H1 (cell line): ENCODE results near the gene SLC19A1. TPM values are rescaled to one million over a fixed set of nuclear protein-coding genes. Genes with fewer than 3 reads are reported as not detected.

ENCODE experiments used
- CTCF ChIA-PET: fragments of 300-600 bp; sonication (Branson Sonifier 250); formaldehyde crosslinking; loops from one replicate; lab custom pipeline; 2021; ENCODE audit not compliant: partially characterized antibody; lab: Charles Lee
- POLR2A ChIA-PET: fragments of 300-600 bp; sonication (Branson Sonifier 250); formaldehyde crosslinking; loops from one replicate; lab custom pipeline; 2021; ENCODE audit warnings: inconsistent platforms; ENCODE audit not compliant: partially characterized antibody; lab: Charles Lee
- DNase-seq, 2 experiments: peaks; one replicate each; pipeline versions ENCODE4 v3.0.0 to v3.0.0-alpha.2; 2010 to 2022; ENCODE audit warnings: low spot score in 2 of 2, low read depth in 1 of 2, mixed read lengths in 1 of 2
- FAIRE-seq: peaks from 2 replicates; lab custom pipeline; 2011; peaks lifted over from hg19 to GRCh38; lab: Jason Lieb, UNC
- H2AFZ ChIP-seq: 2 replicates; pipeline ENCODE4 v1.8.1; 2012; ENCODE audit warnings: low read length, inconsistent platforms
- H2AK5ac ChIP-seq: 2 replicates; pipeline ENCODE4 v1.6.1; 2013; ENCODE audit warnings: low read depth, low read length
- H2BK120ac ChIP-seq: replicated peaks from 2 replicates; pipeline ENCODE3; 2013; ENCODE audit warnings: low read depth, low read length, inconsistent platforms
- H2BK12ac ChIP-seq: 2 replicates; pipeline ENCODE4 v1.6.1; 2013; ENCODE audit warnings: low read depth, low read length
- H2BK15ac ChIP-seq: 2 replicates; pipeline ENCODE4 v1.6.1; 2013; ENCODE audit warnings: low read length
- H2BK20ac ChIP-seq: 2 replicates; pipeline ENCODE4 v1.6.1; 2013; ENCODE audit warnings: low read length
- H2BK5ac ChIP-seq: 2 replicates; pipeline ENCODE4 v1.6.1; 2013; ENCODE audit warnings: low read depth, low read length
- H3K14ac ChIP-seq: 2 replicates; pipeline ENCODE4 v1.6.1; 2013; ENCODE audit warnings: inconsistent platforms; ENCODE audit not compliant: insufficient read length
- H3K18ac ChIP-seq: 2 replicates; pipeline ENCODE4 v1.6.1; 2013; ENCODE audit warnings: low read length; ENCODE audit errors: extremely low read depth
- H3K23ac ChIP-seq: 2 replicates; pipeline ENCODE4 v1.6.1; 2013; ENCODE audit warnings: inconsistent platforms; ENCODE audit not compliant: insufficient read length
- H3K23me2 ChIP-seq: 2 replicates; pipeline ENCODE4 v1.6.1; 2013; ENCODE audit warnings: low read depth, low read length
- H3K27ac ChIP-seq: 2 replicates; pipeline ENCODE4 v1.6.1; 2011; ENCODE audit warnings: low read depth, low read length, inconsistent platforms
- H3K27me3 ChIP-seq, 4 experiments: replicated peaks in 1 of 4; 1 replicate in 1 of 4; 2 replicates in 3 of 4; pipeline versions ENCODE4 v1.6.1 to v1.8.1; 2011 to 2013; ENCODE audit warnings: low read length in 3 of 4, mild to moderate bottlenecking in 3 of 4, inconsistent platforms in 2 of 4, mixed read lengths in 2 of 4, moderate library complexity in 1 of 4; ENCODE audit not compliant: control insufficient read depth in 3 of 4, insufficient read depth in 3 of 4; ENCODE audit errors: extremely low read depth in 1 of 4
- H3K36me3 ChIP-seq, 4 experiments: 2 replicates each; pipeline versions ENCODE4 v1.6.1 to v1.8.1; 2011 to 2013; ENCODE audit warnings: mild to moderate bottlenecking in 4 of 4, low read length in 3 of 4, moderate library complexity in 2 of 4, control low read depth in 1 of 4, inconsistent platforms in 1 of 4; ENCODE audit not compliant: insufficient read depth in 4 of 4, control insufficient read depth in 2 of 4
- H3K4ac ChIP-seq: replicated peaks from 2 replicates; pipeline ENCODE3; 2013; ENCODE audit warnings: low read length, low read depth, mixed read lengths, inconsistent platforms; ENCODE audit not compliant: insufficient read length
- H3K4me1 ChIP-seq, 4 experiments: replicated peaks in 1 of 4; 1 replicate in 1 of 4; 2 replicates in 3 of 4; pipeline versions ENCODE4 v1.6.1 to v1.8.1; 2011 to 2013; ENCODE audit warnings: low read length in 3 of 4, inconsistent platforms in 2 of 4, mixed read lengths in 1 of 4; ENCODE audit not compliant: insufficient read depth in 4 of 4, control insufficient read depth in 3 of 4
- H3K4me2 ChIP-seq, 2 experiments: 2 replicates each; pipeline versions ENCODE4 v1.6.1 to v1.8.1; 2011 to 2013; ENCODE audit warnings: low read depth in 2 of 2, low read length in 2 of 2, control low read depth in 1 of 2, inconsistent platforms in 1 of 2, mild to moderate bottlenecking in 1 of 2; ENCODE audit not compliant: insufficient read depth in 1 of 2
- H3K4me3 ChIP-seq, 4 experiments: fragments of 200-600, 300-600 bp in 1 of 4; sonication (generic), shearing (Covaris generic), sonication (Bioruptor Twin) in 1 of 4; 2 replicates each; pipeline versions ENCODE4 v1.5.1 to v1.8.1; 2011 to 2016; ENCODE audit warnings: low read length in 4 of 4, low read depth in 3 of 4, control low read depth in 2 of 4, inconsistent platforms in 2 of 4, mild to moderate bottlenecking in 2 of 4, mixed read lengths in 1 of 4, moderate library complexity in 1 of 4; ENCODE audit not compliant: insufficient read depth in 2 of 4; ENCODE audit errors: extremely low read depth in 1 of 4
- H3K56ac ChIP-seq: replicated peaks from 2 replicates; pipeline ENCODE3; 2013; ENCODE audit warnings: low read depth, mild to moderate bottlenecking, mixed read lengths, low read length, inconsistent platforms; ENCODE audit not compliant: insufficient read length
- H3K79me1 ChIP-seq: 2 replicates; pipeline ENCODE4 v1.6.1; 2013; ENCODE audit warnings: low read depth, low read length, control low read depth
- H3K79me2 ChIP-seq, 2 experiments: 2 replicates each; pipeline versions ENCODE4 v1.6.1 to v1.8.1; 2012 to 2013; ENCODE audit warnings: low read length in 2 of 2, mild to moderate bottlenecking in 2 of 2, inconsistent platforms in 1 of 2; ENCODE audit not compliant: insufficient read depth in 2 of 2, control insufficient read depth in 1 of 2
- H3K9ac ChIP-seq, 4 experiments: replicated peaks in 1 of 4; 1 replicate in 1 of 4; 2 replicates in 3 of 4; pipeline versions ENCODE4 v1.6.1 to v1.8.1; 2011 to 2013; ENCODE audit warnings: low read depth in 3 of 4, low read length in 3 of 4, control low read depth in 2 of 4, mild to moderate bottlenecking in 2 of 4, moderate library complexity in 2 of 4, inconsistent platforms in 1 of 4; ENCODE audit errors: extremely low read depth in 1 of 4
- H3K9me3 ChIP-seq, 2 experiments: 2 replicates each; pipeline versions ENCODE4 v1.6.1 to v1.8.1; 2012 to 2013; ENCODE audit warnings: mild to moderate bottlenecking in 2 of 2, moderate library complexity in 2 of 2, control low read depth in 1 of 2, inconsistent platforms in 1 of 2, low read depth in 1 of 2, low read length in 1 of 2, mixed read lengths in 1 of 2; ENCODE audit not compliant: insufficient read depth in 2 of 2
- H4K20me1 ChIP-seq, 2 experiments: replicated peaks in 1 of 2; 2 replicates each; pipeline versions ENCODE3 to v1.8.1; 2011 to 2013; ENCODE audit warnings: inconsistent platforms in 2 of 2, low read length in 2 of 2, mild to moderate bottlenecking in 1 of 2; ENCODE audit not compliant: insufficient read depth in 2 of 2, control insufficient read depth in 1 of 2
- H4K5ac ChIP-seq: 2 replicates; pipeline ENCODE4 v1.6.1; 2013; ENCODE audit warnings: low read length, low read depth, mixed read lengths, inconsistent platforms; ENCODE audit not compliant: insufficient read length
- H4K8ac ChIP-seq: 2 replicates; pipeline ENCODE4 v1.8.0; 2013; ENCODE audit warnings: mild to moderate bottlenecking, moderate library complexity, low read length, inconsistent platforms; ENCODE audit not compliant: insufficient read depth; ENCODE audit errors: extremely low read depth
- H4K91ac ChIP-seq: replicated peaks from 2 replicates; pipeline ENCODE3; 2013; ENCODE audit warnings: low read length, mixed read lengths, inconsistent platforms; ENCODE audit not compliant: insufficient read length
- CBX5 ChIP-seq: fragments of 300-800, 300-1000 bp; sonication (generic); IDR thresholded peaks from 2 replicates; pipeline ENCODE4 v1.7.1; 2016; ENCODE audit warnings: antibody characterized with exemption, low read length, low read depth
- CHD2 ChIP-seq: IDR thresholded peaks from 2 replicates; pipeline ENCODE4 v1.6.1; 2012; ENCODE audit warnings: low read length, improper control_type of control experiment
- KDM4A ChIP-seq: IDR thresholded peaks from one replicate; pipeline ENCODE4 v1.7.1; 2012; ENCODE audit warnings: low read depth, mild to moderate bottlenecking, moderate library complexity, low read length, inconsistent platforms; ENCODE audit not compliant: severe bottlenecking
- NANOG ChIP-seq: IDR thresholded peaks from 2 replicates; pipeline ENCODE4 v1.6.1; 2011; ENCODE audit warnings: low read length, low read depth, mild to moderate bottlenecking, inconsistent platforms; ENCODE audit not compliant: insufficient read depth, poor library complexity, severe bottlenecking
- PHF8 ChIP-seq: fragments of 200-600 bp; sonication (generic); conservative IDR thresholded peaks from 2 replicates; pipeline ENCODE4 v1.7.1; 2012; ENCODE audit warnings: low read depth, mild to moderate bottlenecking, inconsistent platforms, low read length, moderate library complexity
- SIX5 ChIP-seq: IDR thresholded peaks from 2 replicates; pipeline ENCODE4 v1.6.1; 2011; ENCODE audit warnings: mild to moderate bottlenecking, low read depth, low read length
- TAF1 ChIP-seq: IDR thresholded peaks from 2 replicates; pipeline ENCODE4 v1.6.1; 2011; ENCODE audit warnings: mild to moderate bottlenecking, low read depth, low read length
- whole genome bisulfite sequencing, 2 experiments: shearing (Covaris generic) in 1 of 2; methylation state at CpG; one replicate each; pipeline versions ENCODE4 v1.1.6 to v1.1.7; 2013 to 2015; ENCODE audit warnings: low lambda C conversion rate in 2 of 2, mixed read lengths in 2 of 2, inconsistent platforms in 1 of 2, low coverage in 1 of 2, missing lambda C conversion rate in 1 of 2; ENCODE audit not compliant: insufficient replicate concordance in 2 of 2, insufficient coverage in 1 of 2, insufficient read length in 1 of 2; ENCODE audit errors: extremely low coverage in 1 of 2, missing lambda C conversion rate in 1 of 2; 5-methylcytosine and 5-hydroxymethylcytosine counted together
- polyA plus RNA-seq, 7 experiments: library from polyadenylated mRNA; depleted of rRNA in 3 of 7; stranded (reverse) in 5 of 7; unstranded in 2 of 7; fragments of >200 nt in 5 of 7; fragments of 200-250 nt in 2 of 7; gene quantifications; 1 replicate in 5 of 7; 2 replicates in 1 of 7; 4 replicates in 1 of 7; pipeline versions ENCODE4 v1.2.1 to v1.2.3, GENCODE V29; 2011 to 2013; ENCODE audit warnings: missing spikeins in 2 of 7, mixed read lengths in 2 of 7
- total RNA-seq: library from RNA; stranded (reverse); fragmentation: NEBNext Ultra II Directional; extraction: Animal tissue kit (Norgen Biotek cat#: 25700); gene quantifications from 2 replicates; pipeline ENCODE4 v1.2.1, GENCODE V29; 2021
- TF ChIP-seq, protein P1 (sequence below): IDR thresholded peaks from 2 replicates; pipeline ENCODE4 v1.6.1; 2011; ENCODE audit warnings: low read length, improper control_type of control experiment
- TF ChIP-seq, protein P2 (sequence below): IDR thresholded peaks from 2 replicates; pipeline ENCODE4 v1.6.1; 2012; ENCODE audit warnings: low read length, inconsistent platforms

Gene SLC19A1
- total and polyA plus RNA-seq, 2 of the 8 experiments (the other 6 are each of a cell fraction or from before 2014, with no cell fraction given), result 31.6 to 43.8 TPM

DNA sequence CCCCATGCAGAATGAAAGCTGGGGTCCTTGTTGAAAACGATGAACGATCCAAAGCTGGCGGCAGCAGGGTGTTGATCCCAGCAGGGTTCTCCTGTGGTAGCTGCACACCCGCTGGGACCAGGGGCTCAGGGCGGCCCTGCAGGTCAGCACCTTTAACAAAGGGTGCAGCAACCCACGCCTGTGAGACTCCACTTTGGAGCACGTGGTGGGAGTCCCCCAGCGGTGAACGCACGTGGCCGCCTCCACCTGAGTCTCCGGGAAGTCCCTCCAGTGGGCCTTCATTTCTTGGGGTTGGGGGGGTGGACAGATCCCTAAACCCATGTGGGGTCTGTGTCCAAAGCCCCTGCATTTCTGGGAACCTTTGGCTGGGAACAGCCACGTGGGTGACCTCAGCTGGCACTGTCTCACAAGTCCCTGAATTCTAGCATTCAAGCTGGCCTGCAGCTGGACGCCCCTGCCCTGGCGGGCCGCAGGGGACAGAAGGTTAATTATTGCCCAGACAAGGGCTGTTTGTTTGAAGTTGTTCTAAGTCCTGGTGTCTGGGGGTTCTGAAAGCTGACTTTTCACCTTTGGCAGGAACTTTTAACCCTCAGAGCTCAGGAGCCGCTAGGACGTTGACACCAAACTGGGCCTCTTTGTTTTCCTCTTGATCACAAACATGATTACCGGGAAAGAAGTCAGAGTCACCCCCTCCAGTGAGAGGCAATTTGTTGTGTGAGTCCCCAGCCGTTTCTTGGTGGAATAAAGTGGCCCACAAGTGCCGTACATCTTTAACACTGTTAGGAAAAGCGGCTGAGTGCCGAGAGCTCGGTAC is 72.8 kb downstream of the SLC19A1 start:
- H3K27ac ChIP-seq, result no peak overlapping the region
- H3K4me3 ChIP-seq, result no peak overlapping the region
- H4K5ac ChIP-seq, result no peak overlapping the region
- no peak overlapping the region for H2AFZ ChIP-seq
- H2BK20ac ChIP-seq, result no peak overlapping the region
- peaks cover 4% of the 10 kb centered on the region; the same call in 1 of the 2 replicates for H3K23me2 ChIP-seq
- H3K79me1 ChIP-seq, result peaks cover 14% of the 10 kb centered on the region
- no peak overlapping the region for H2BK15ac ChIP-seq
- peaks cover 0 to 64% of the 10 kb centered on the region in 2 experiments; a peak in 2 of 4 replicates for H3K79me2 ChIP-seq
- no peak overlapping the region for H2BK120ac ChIP-seq
- H3K14ac ChIP-seq, result no peak overlapping the region
- no peak overlapping the region for H3K18ac ChIP-seq
- no peaks in the 10 kb centered on the region for H3K27me3 ChIP-seq
- FAIRE-seq (no peak), DNase-seq (no peak)
- no peak overlapping the region for H4K8ac ChIP-seq
- no peak overlapping the region for H4K91ac ChIP-seq
- POLR2A ChIA-PET, result interaction anchor here (0.9 to 1.5 kb wide), 3 partner anchors 10 to 62 kb away, joined by 3 to 4 read pairs (median 3); no protein-coding TSS in a partner anchor
- no peak overlapping the region for H3K23ac ChIP-seq
- no peak overlapping the region for H2BK5ac ChIP-seq
- CTCF ChIA-PET, result interaction anchor here (0.6 to 3.5 kb wide), 7 partner anchors 9 to 273 kb away, joined by 3 to 10 read pairs (median 3); no protein-coding TSS in a partner anchor
- no peak overlapping the region for H3K56ac ChIP-seq
- no peak overlapping the region for H2AK5ac ChIP-seq
- no peak overlapping the region for H3K4me2 ChIP-seq
- peaks cover 0 to 24% (median 7%) of the 10 kb centered on the region in 4 experiments; a peak in 7 of 8 replicates for H3K36me3 ChIP-seq
- no peaks in the 10 kb centered on the region; a peak in 1 of 7 replicates for H3K4me1 ChIP-seq
- 94% methylated on average over 22 of the region's 24 CpGs; no CpG with 5 or more reads in 1 of the 2 experiments for WGBS, 2 experiments
- no peaks in the 10 kb centered on the region for H3K9me3 ChIP-seq
- no peak overlapping the region for H3K9ac ChIP-seq
- H4K20me1 ChIP-seq, result peaks cover 23 to 27% of the 10 kb centered on the region in 2 experiments
- no peak overlapping the region for H2BK12ac ChIP-seq
- no peak overlapping the region for H3K4ac ChIP-seq
- TF ChIP-seq TAF1 (no peak), NANOG (no peak), PHF8 (no peak), CHD2 (no peak), KDM4A (no peak), CBX5 (no peak), SIX5 (no peak)
- TF ChIP-seq, protein P1, sequence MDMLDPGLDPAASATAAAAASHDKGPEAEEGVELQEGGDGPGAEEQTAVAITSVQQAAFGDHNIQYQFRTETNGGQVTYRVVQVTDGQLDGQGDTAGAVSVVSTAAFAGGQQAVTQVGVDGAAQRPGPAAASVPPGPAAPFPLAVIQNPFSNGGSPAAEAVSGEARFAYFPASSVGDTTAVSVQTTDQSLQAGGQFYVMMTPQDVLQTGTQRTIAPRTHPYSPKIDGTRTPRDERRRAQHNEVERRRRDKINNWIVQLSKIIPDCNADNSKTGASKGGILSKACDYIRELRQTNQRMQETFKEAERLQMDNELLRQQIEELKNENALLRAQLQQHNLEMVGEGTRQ, result no peak
- TF ChIP-seq, protein P2, sequence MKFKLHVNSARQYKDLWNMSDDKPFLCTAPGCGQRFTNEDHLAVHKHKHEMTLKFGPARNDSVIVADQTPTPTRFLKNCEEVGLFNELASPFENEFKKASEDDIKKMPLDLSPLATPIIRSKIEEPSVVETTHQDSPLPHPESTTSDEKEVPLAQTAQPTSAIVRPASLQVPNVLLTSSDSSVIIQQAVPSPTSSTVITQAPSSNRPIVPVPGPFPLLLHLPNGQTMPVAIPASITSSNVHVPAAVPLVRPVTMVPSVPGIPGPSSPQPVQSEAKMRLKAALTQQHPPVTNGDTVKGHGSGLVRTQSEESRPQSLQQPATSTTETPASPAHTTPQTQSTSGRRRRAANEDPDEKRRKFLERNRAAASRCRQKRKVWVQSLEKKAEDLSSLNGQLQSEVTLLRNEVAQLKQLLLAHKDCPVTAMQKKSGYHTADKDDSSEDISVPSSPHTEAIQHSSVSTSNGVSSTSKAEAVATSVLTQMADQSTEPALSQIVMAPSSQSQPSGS, result no peak
